NCI-H226 (cell line): ENCODE data around the gene UBAC2.

Experiments used
- DNase-seq: peaks from one replicate; pipeline ENCODE4 v3.0.0-alpha.2; 2015

Gene UBAC2

GRCh38 chr13:99344610-99345208, 144.1 kb downstream of the UBAC2 start:
- no peak for DNase-seq

- no peak for DNase-seq
These were observed 144.7 kb downstream of the UBAC2 start for GRCh38 chr13:99345345-99345744.

GRCh38 chr13:99346335-99347042, 145.8 kb downstream of the UBAC2 start:
- no peak for DNase-seq

GRCh38 chr13:99347335-99347878, 146.8 kb downstream of the UBAC2 start:
- no peak for DNase-seq

- DNase-seq, result no peak
These were observed 147.3 kb downstream of the UBAC2 start for GRCh38 chr13:99347911-99348451.

GRCh38 chr13:99350191-99350590, 149.5 kb downstream of the UBAC2 start:
- no peak for DNase-seq

- DNase-seq, result no peak
These were observed 151.1 kb downstream of the UBAC2 start for GRCh38 chr13:99351772-99352171.

GRCh38 chr13:99352351-99353245, 151.9 kb downstream of the UBAC2 start:
- DNase-seq, result no peak

- DNase-seq, result no peak
These were observed 152.6 kb downstream of the UBAC2 start for GRCh38 chr13:99353246-99353600.

- no peak for DNase-seq
These were observed 153.2 kb downstream of the UBAC2 start for GRCh38 chr13:99353836-99354235.

- DNase-seq, result no peak
These were observed 153.8 kb downstream of the UBAC2 start for GRCh38 chr13:99354371-99354951.

- DNase-seq, result no peak
These were observed 154.8 kb downstream of the UBAC2 start for GRCh38 chr13:99355267-99356011.

- DNase-seq, result no peak
These were observed 155.3 kb downstream of the UBAC2 start for GRCh38 chr13:99356012-99356261.

- no peak for DNase-seq
These were observed 155.8 kb downstream of the UBAC2 start for GRCh38 chr13:99356262-99357091.

- no peak for DNase-seq
These were observed 156.5 kb downstream of the UBAC2 start for GRCh38 chr13:99357131-99357596.

GRCh38 chr13:99357941-99358340, 157.3 kb downstream of the UBAC2 start:
- DNase-seq, result no peak

GRCh38 chr13:99359528-99359927, 158.9 kb downstream of the UBAC2 start:
- DNase-seq, result no peak

GRCh38 chr13:99360696-99361095, 160.0 kb downstream of the UBAC2 start:
- DNase-seq, result no peak

- no peak for DNase-seq
These were observed 160.5 kb downstream of the UBAC2 start for GRCh38 chr13:99361197-99361596.

GRCh38 chr13:99362362-99362761, 161.7 kb downstream of the UBAC2 start:
- no peak for DNase-seq

GRCh38 chr13:99363391-99363790, 162.7 kb downstream of the UBAC2 start:
- DNase-seq, result no peak
